Tibial nerve (tissue), 4 donors: Measurements from ENCODE around the gene HTR3A. TPM values are rescaled to one million over a fixed set of nuclear protein-coding genes. Genes with fewer than 3 reads are reported as not detected.

Source experiments
- DNase-seq, 2 donors: peaks; one replicate each; pipeline ENCODE4 v3.0.0-alpha.2; 2019; ENCODE audit warnings: low spot score in 2 of 2
- H3K27ac ChIP-seq, 4 donors: fragments of 200-600 bp; sonication (generic) in 3 of 4; one replicate each; pipeline ENCODE4 v1.5.1; 2017 to 2019; ENCODE audit warnings: mild to moderate bottlenecking in 1 of 4
- H3K27me3 ChIP-seq, 2 donors: fragments of 200-600 bp; sonication (generic) in 1 of 2; one replicate each; pipeline versions ENCODE4 v1.5.1 to v1.6.0; 2017 to 2019
- H3K36me3 ChIP-seq, 3 donors: fragments of 200-600 bp; sonication (generic); one replicate each; pipeline ENCODE4 v1.5.1; 2018 to 2019
- H3K4me1 ChIP-seq, 4 donors: fragments of 200-600 bp; sonication (generic) in 3 of 4; one replicate each; pipeline ENCODE4 v1.5.1; 2017 to 2019
- H3K4me3 ChIP-seq, 4 donors: fragments of 200-600 bp; sonication (generic) in 3 of 4; one replicate each; pipeline ENCODE4 v1.5.1; 2017 to 2019; ENCODE audit warnings: mild to moderate bottlenecking in 1 of 4, moderate library complexity in 1 of 4
- H3K9me3 ChIP-seq, 4 donors: fragments of 200-600 bp; sonication (generic) in 3 of 4; one replicate each; pipeline ENCODE4 v1.5.1; 2017 to 2019
- EP300 ChIP-seq, 2 donors: sonication (generic); formaldehyde crosslinking; IDR thresholded peaks; one replicate each; pipeline ENCODE4 v1.6.1; 2017; ENCODE audit warnings: antibody characterized with exemption in 2 of 2, mild to moderate bottlenecking in 1 of 2
- POLR2A ChIP-seq, 2 donors: fragments of 450-650 bp; IDR thresholded peaks; one replicate each; pipeline ENCODE4 v1.6.1; 2017; ENCODE audit warnings: antibody characterized with exemption in 2 of 2, mild to moderate bottlenecking in 2 of 2, moderate library complexity in 2 of 2
- WGBS, 2 donors: methylation state at CpG; one replicate each; pipeline ENCODE4 v1.1.5; 2018; 5-methylcytosine and 5-hydroxymethylcytosine counted together
- total RNA-seq, 4 donors: library from RNA; depleted of rRNA; stranded (reverse); fragments of >200 nt; gene quantifications; one replicate each; pipeline ENCODE4 v1.1.0, GENCODE V29; 2016
- TF ChIP-seq, protein P1 (sequence below), 5 experiments: fragments of 200-600 bp in 3 of 5; fragments of 450-650 bp in 2 of 5; sonication (generic) in 3 of 5; IDR thresholded peaks; one replicate each; pipeline ENCODE4 v1.5.1; 2016 to 2019; ENCODE audit warnings: antibody characterized with exemption in 5 of 5, mild to moderate bottlenecking in 3 of 5, moderate library complexity in 2 of 5

Gene HTR3A
- total RNA-seq, 4 donors from 2014 or later: not detected

DNA sequence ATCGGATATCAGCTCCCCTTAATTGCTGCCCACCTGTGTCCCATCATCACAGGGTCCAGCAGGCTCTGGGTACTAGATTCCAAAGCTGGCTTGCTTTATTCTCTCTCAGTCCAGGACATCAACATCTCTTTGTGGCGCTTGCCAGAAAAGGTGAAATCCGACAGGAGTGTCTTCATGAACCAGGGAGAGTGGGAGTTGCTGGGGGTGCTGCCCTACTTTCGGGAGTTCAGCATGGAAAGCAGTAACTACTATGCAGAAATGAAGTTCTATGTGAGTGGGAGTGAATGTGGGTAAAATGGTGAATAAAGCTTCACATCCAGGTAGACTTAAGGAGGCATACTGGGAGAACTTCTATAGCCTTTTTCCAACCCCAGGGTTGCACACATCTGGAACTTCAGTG, 11.0 kb downstream of the HTR3A start:
- Histone ChIP-seq H3K4me3 (no peak overlapping the region), H3K36me3 (no peaks in the 10 kb centered on the region), H3K4me1 (no peaks in the 10 kb centered on the region), H3K27me3 (peaks cover 0 to 3% of the 10 kb centered on the region in 2 donors), H3K27ac (no peak overlapping the region), H3K9me3 (no peaks in the 10 kb centered on the region)
- TF ChIP-seq, protein P1, sequence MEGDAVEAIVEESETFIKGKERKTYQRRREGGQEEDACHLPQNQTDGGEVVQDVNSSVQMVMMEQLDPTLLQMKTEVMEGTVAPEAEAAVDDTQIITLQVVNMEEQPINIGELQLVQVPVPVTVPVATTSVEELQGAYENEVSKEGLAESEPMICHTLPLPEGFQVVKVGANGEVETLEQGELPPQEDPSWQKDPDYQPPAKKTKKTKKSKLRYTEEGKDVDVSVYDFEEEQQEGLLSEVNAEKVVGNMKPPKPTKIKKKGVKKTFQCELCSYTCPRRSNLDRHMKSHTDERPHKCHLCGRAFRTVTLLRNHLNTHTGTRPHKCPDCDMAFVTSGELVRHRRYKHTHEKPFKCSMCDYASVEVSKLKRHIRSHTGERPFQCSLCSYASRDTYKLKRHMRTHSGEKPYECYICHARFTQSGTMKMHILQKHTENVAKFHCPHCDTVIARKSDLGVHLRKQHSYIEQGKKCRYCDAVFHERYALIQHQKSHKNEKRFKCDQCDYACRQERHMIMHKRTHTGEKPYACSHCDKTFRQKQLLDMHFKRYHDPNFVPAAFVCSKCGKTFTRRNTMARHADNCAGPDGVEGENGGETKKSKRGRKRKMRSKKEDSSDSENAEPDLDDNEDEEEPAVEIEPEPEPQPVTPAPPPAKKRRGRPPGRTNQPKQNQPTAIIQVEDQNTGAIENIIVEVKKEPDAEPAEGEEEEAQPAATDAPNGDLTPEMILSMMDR (IDR thresholded peaks at IDR 0.05): no peak
- no peak for TF ChIP-seq EP300 (IDR thresholded peaks at IDR 0.05)
- no peak for DNase-seq
- WGBS, 2 donors: 83 to 84% methylated on average over 4 of the region's 4 CpGs

- no peak for DNase-seq
- 84 to 85% methylated on average over 18 of the region's 18 CpGs for WGBS, 2 donors
- TF ChIP-seq, protein P1 (IDR thresholded peaks at IDR 0.05): no peak
- TF ChIP-seq EP300 (IDR thresholded peaks at IDR 0.05) (no peak), POLR2A (IDR thresholded peaks at IDR 0.05) (no peak)
- Histone ChIP-seq H3K4me3 (no peak overlapping the region), H3K4me1 (no peaks in the 10 kb centered on the region), H3K27me3 (peaks cover 0 to 3% of the 10 kb centered on the region in 2 donors), H3K36me3 (no peaks in the 10 kb centered on the region), H3K9me3 (no peaks in the 10 kb centered on the region), H3K27ac (no peak overlapping the region)
Measured at GRCh38 chr11:113986351-113987140, 11.6 kb downstream of the HTR3A start.

DNA sequence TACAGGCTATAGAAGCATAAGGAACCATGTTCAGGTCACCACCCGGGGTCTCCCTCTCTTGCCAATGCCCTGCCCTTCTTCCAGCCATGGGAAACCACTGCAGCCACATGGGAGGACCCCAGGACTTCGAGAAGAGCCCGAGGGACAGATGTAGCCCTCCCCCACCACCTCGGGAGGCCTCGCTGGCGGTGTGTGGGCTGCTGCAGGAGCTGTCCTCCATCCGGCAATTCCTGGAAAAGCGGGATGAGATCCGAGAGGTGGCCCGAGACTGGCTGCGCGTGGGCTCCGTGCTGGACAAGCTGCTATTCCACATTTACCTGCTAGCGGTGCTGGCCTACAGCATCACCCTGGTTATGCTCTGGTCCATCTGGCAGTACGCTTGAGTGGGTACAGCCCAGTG, 14.5 kb downstream of the HTR3A start:
- Histone ChIP-seq H3K4me1 (no peaks in the 10 kb centered on the region), H3K27me3 (peaks cover 0 to 14% of the 10 kb centered on the region in 2 donors), H3K4me3 (no peak overlapping the region), H3K27ac (no peak overlapping the region), H3K36me3 (no peaks in the 10 kb centered on the region), H3K9me3 (no peaks in the 10 kb centered on the region)
- no peak for DNase-seq
- 67 to 71% methylated on average over 15 of the region's 15 CpGs for WGBS, 2 donors
- TF ChIP-seq, protein P1 (IDR thresholded peaks at IDR 0.05): no peak
- no peak for TF ChIP-seq POLR2A (IDR thresholded peaks at IDR 0.05)
- TF ChIP-seq EP300 (IDR thresholded peaks at IDR 0.05): no peak

- H3K9me3 ChIP-seq: no peaks in the 10 kb centered on the region
- no peaks in the 10 kb centered on the region for H3K36me3 ChIP-seq
- H3K27me3 ChIP-seq: peaks cover 0 to 14% of the 10 kb centered on the region in 2 donors
- no peak for DNase-seq
- 66 to 72% methylated on average over 2 of the region's 2 CpGs for WGBS, 2 donors
- TF ChIP-seq POLR2A (IDR thresholded peaks at IDR 0.05) (no peak), EP300 (IDR thresholded peaks at IDR 0.05) (no peak)
- TF ChIP-seq, protein P1 (IDR thresholded peaks at IDR 0.05): no peak
- no peak overlapping the region for H3K27ac ChIP-seq
- H3K4me3 ChIP-seq: no peak overlapping the region
- H3K4me1 ChIP-seq: no peaks in the 10 kb centered on the region
Measured at GRCh38 chr11:113989916-113990315, 15.0 kb downstream of the HTR3A start.

GRCh38 chr11:113991170-113991569, 16.3 kb downstream of the HTR3A start:
- no peaks in the 10 kb centered on the region for H3K36me3 ChIP-seq
- DNase-seq: no peak
- TF ChIP-seq POLR2A (IDR thresholded peaks at IDR 0.05): no peak
- TF ChIP-seq, protein P1 (IDR thresholded peaks at IDR 0.05): no peak
- TF ChIP-seq EP300 (IDR thresholded peaks at IDR 0.05): no peak
- H3K27ac ChIP-seq: no peak overlapping the region
- no peak overlapping the region for H3K4me3 ChIP-seq
- WGBS, 2 donors: 7 to 9% methylated on average over 4 of the region's 4 CpGs
- no peaks in the 10 kb centered on the region for H3K9me3 ChIP-seq
- H3K4me1 ChIP-seq: no peaks in the 10 kb centered on the region
- H3K27me3 ChIP-seq: peaks cover 0 to 14% of the 10 kb centered on the region in 2 donors
